Measurements from ENCODE around the gene ATF4.

- TF ChIP-seq EZH2 (IDR thresholded peaks at IDR 0.05) (no peak), POLR2AphosphoS5 (IDR thresholded peaks at IDR 0.05; ENCODE audit: borderline replicate concordance, low read depth, low read length) (no peak)
Measured at GRCh38 chr22:39553429-39553828, 33.1 kb downstream of the ATF4 start.

All from SK-N-MC (cell line).